NB4 (cell line): ENCODE data around the gene CYP39A1.

Experiments
- DNase-seq: peaks from one replicate; pipeline ENCODE4 v3.0.0; 2010; ENCODE audit warnings: low read depth
- H3K4me3 ChIP-seq: one replicate; pipeline ENCODE4 v1.5.1; 2011; ENCODE audit warnings: mild to moderate bottlenecking, low read depth, low read length, moderate library complexity
- MYC ChIP-seq: IDR thresholded peaks from 2 replicates; pipeline ENCODE4 v1.6.1; 2011; ENCODE audit warnings: low read depth, low read length
- POLR2A ChIP-seq: IDR thresholded peaks from 2 replicates; pipeline ENCODE4 v1.6.1; 2011; ENCODE audit warnings: mild to moderate bottlenecking; ENCODE audit not compliant: insufficient read length; ENCODE audit errors: extremely low read depth
- TF ChIP-seq, protein P1 (sequence below): IDR thresholded peaks from 2 replicates; pipeline ENCODE4 v1.6.1; 2011; ENCODE audit warnings: low read depth, low read length
- TF ChIP-seq, protein P2 (sequence below): IDR thresholded peaks from one replicate; pipeline ENCODE4 v1.5.1; 2012; ENCODE audit warnings: low read depth, low read length

Gene CYP39A1

DNA sequence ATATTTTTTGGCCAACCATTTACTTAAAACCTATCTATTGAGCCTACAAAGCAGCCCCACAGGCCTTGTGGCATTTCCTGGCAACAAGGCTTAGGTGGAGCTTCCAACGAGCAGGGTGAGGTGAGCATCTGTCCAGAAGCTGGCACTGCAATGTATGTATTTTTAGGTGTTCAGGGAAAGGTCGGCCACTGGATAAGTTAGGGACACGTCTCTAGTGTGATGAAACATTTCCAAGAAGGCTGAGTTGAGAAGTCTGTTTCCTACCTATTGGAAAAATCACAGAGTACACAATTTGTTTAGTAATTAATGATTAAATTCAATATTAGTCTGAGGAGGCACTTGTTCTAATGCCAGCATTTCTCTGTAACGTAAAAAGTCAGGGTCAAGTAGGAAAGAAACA, 143.6 kb downstream of the CYP39A1 start:
- H3K4me3 ChIP-seq = no peak overlapping the region
- TF ChIP-seq, protein P1, sequence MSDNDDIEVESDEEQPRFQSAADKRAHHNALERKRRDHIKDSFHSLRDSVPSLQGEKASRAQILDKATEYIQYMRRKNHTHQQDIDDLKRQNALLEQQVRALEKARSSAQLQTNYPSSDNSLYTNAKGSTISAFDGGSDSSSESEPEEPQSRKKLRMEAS = no peak
- no peak for TF ChIP-seq POLR2A
- no peak for TF ChIP-seq MYC
- TF ChIP-seq, protein P2, sequence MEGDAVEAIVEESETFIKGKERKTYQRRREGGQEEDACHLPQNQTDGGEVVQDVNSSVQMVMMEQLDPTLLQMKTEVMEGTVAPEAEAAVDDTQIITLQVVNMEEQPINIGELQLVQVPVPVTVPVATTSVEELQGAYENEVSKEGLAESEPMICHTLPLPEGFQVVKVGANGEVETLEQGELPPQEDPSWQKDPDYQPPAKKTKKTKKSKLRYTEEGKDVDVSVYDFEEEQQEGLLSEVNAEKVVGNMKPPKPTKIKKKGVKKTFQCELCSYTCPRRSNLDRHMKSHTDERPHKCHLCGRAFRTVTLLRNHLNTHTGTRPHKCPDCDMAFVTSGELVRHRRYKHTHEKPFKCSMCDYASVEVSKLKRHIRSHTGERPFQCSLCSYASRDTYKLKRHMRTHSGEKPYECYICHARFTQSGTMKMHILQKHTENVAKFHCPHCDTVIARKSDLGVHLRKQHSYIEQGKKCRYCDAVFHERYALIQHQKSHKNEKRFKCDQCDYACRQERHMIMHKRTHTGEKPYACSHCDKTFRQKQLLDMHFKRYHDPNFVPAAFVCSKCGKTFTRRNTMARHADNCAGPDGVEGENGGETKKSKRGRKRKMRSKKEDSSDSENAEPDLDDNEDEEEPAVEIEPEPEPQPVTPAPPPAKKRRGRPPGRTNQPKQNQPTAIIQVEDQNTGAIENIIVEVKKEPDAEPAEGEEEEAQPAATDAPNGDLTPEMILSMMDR = no peak
- no peak for DNase-seq

DNA sequence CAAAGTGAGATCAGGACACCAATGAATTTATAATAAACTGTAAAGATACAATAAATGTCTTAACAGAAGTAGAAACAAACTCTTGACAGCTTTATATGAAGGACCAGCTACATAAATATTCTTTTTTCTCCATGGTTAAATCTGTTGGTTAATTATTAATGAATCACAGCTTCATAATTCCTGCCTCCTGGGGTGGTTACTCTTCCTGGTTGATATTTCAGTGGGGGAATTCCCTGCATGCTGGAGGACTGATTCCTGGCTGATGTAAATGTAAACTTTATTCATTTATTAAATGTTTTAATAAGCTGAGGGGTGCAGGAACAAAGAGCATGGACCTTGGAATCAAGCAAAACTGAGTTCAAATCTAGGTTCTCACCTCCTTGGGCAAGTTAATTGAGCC, 145.2 kb downstream of the CYP39A1 start:
- TF ChIP-seq POLR2A (no peak), MYC (no peak)
- TF ChIP-seq, protein P2 = no peak
- TF ChIP-seq, protein P1 = no peak
- no peak for DNase-seq
- H3K4me3 ChIP-seq = no peak overlapping the region

DNA sequence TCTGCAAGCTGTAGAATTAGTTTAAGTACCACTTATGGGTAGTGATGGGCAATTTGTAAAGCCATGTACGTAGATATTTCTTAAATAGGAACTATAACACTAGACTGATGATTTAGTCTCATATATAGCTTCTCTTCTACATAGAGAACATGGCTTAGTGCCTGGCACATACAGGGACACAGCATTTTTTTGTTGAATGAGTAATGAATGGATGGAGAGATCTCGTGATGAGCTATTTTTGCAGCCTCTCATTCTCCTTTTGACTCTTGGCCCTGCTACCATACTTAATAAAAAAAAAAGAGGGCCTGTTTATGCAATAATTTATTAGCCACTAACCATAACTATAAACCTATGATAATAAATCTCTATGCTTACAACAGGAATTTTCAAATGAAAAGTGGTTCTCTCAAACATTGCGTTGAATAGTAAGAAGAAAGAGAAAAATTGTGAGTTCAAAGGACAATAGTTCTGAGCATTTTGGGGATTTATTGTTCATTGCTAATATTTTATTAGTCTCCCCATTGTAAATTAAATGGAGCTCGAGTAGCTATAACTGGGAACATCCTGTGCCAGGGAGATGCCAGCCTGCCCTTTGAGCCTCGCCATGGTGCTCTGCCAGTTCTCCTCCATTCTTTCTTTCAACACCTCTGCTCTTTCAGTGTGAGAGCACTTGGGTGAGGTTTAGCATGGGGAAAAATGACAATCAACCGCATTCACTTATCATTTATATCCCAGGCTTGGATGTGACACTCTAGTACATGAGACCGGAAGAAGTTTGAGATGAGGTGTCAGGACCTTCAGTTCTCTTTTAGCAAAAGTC, 146.7 kb downstream of the CYP39A1 start:
- TF ChIP-seq POLR2A (no peak), MYC (no peak)
- TF ChIP-seq, protein P1 = no peak
- TF ChIP-seq, protein P2 = no peak
- no peak for DNase-seq
- H3K4me3 ChIP-seq = no peak overlapping the region

DNA sequence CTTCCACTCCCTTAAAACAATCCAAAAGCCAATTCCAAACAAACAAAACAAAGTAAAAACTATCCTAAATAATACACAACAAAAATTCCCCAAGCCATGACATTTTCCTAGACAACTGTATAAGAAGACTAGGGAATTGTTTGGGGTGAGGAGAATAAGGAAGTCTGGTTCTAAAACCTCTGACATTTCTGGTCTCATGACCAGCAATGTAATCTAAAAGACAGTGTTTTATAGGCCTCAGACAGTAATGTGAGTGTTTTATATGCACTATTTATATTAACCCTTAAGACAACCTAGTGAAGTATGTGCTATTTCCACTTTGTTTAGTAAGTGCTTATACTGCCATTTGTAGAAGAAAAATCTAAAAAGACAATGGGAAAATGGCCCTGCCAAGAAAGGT, 148.4 kb downstream of the CYP39A1 start:
- TF ChIP-seq MYC = no peak
- TF ChIP-seq, protein P2 = no peak
- TF ChIP-seq, protein P1 = no peak
- TF ChIP-seq POLR2A = no peak
- DNase-seq = no peak
- no peak overlapping the region for H3K4me3 ChIP-seq

DNA sequence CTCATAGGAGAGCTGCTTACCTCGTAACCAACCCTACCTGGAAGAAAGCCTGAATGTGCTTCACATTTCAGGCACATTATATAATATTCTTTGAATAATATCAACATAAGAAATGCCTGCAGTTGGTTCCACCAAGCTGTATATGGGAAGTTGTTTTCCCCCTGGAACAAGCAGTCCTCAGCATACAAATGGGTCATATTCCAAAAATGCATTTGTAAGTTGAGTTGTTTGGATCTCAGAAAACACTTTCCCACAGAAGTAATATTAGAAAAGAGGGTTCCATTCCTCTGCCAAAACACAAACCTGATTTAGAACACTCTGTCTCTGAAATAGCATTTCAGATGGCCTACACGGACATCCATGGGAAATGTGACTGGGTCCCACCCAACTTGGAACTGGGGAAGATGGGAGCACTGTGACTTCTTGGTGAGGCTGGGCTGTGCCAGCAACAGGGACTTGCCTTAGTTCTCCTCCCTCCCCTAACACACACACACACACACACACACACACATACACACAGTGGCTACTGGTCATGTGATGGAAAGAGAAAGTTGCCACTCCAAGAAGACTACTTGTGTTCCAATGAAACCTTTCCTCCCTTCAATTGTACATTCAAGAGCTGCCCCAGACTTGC, 150.0 kb downstream of the CYP39A1 start:
- no peak for DNase-seq
- TF ChIP-seq, protein P1 = no peak
- H3K4me3 ChIP-seq = no peak overlapping the region

DNA sequence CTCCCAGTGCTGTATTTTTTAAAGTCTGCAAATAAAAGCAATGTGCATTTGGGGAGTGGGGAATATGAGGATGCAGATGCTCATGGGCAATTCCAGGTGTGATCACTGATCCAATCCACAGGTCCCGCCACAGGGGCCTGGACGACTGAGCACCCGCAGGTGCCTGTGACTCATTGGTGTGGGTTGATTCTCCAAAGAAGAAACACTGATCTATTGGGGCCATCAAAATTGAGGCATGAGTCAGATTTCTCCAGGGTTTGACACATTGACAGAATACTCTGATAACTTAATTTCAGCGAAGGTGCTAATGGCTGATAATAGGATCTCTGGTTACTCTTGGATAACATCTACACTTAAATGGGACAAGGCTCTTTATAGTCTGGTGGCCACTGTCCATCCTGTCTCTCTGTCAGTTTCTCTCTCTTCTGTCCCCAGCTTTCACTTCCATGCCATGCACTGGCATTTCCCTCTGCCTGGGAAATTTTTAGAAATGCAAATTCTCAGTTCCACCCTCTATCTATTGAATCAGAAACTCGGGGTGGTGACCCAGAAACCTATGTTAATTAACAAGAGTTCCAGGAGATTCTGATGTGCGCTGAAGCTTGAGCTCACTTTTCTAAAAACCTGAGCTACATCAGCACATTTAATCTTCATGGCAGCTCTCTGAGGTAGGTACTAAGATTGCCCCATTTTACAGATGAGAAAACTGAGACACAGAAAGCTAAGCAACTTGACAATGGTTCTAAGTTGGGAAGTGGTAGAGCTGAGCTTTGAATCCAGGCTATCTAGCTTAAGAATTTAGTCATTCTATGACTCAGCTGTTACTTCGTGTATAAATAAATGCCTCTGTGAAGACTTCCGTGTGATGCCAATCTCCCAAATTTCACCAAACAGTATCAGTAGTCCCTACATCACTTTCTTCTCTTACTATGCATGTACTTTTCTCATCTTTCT, 151.2 kb downstream of the CYP39A1 start:
- H3K4me3 ChIP-seq = no peak overlapping the region
- no peak for DNase-seq
- TF ChIP-seq, protein P2 = no peak
- TF ChIP-seq, protein P1 = no peak
- TF ChIP-seq POLR2A (no peak), MYC (no peak)
